ENCODE results near the gene CCL27.

- TF ChIP-seq ZSCAN18 (CRISPR knock-in tag; IDR thresholded peaks at IDR 0.05) (no peak), CTCF (IDR thresholded peaks at IDR 0.05) (no peak), ATF2 (CRISPR knock-in tag; IDR thresholded peaks at IDR 0.05; ENCODE audit: borderline replicate concordance, low read depth) (no peak), E2F1 (CRISPR knock-in tag; IDR thresholded peaks at IDR 0.05) (no peak)
These were observed 11.6 kb downstream of the CCL27 start for GRCh38 chr9:34650816-34651215.
